WTC11 (cell line): Measurements from ENCODE around the gene CLTRN. TPM values are rescaled to one million over a fixed set of nuclear protein-coding genes. Genes with fewer than 3 reads are reported as not detected.
A peak's percentile ranks its signal among the peaks of the same experiment; 100 is the strongest.
"Not testable (repeated sequence)": the region's sequence is repeated elsewhere in the genome, so short reads cannot be mapped to it uniquely, and the experiment has no call there.

Experiments
- ATAC-seq: fragments of 200-7000 bp; cut with Tn5 transposase; 2 replicates; pipeline ENCODE4 v1.10.0; 2021; ENCODE audit warnings: mild to moderate bottlenecking, moderate library complexity
- CTCF ChIA-PET: fragments of 300-600 bp; sonication (Branson Sonifier 250); formaldehyde crosslinking; loops from one replicate; lab custom pipeline; 2021; ENCODE audit warnings: antibody characterized with exemption; lab: Charles Lee
- POLR2A ChIA-PET: fragments of 350-600 bp; sonication (Branson Sonifier 250); formaldehyde crosslinking; loops from one replicate; lab custom pipeline; 2021; ENCODE audit warnings: antibody characterized with exemption; lab: Charles Lee
- DNase-seq: peaks from one replicate; pipeline ENCODE4 v3.0.0; 2021; ENCODE audit warnings: low spot score
- H3K27ac Mint-ChIP-seq: 2 replicates; pipeline ENCODE4 v1.8.0; 2021; ENCODE audit warnings: mixed read lengths
- H3K27me3 Mint-ChIP-seq: 2 replicates; pipeline ENCODE4 v1.8.0; 2021; ENCODE audit warnings: low read depth, mild to moderate bottlenecking, moderate library complexity, mixed read lengths
- H3K36me3 Mint-ChIP-seq: 2 replicates; pipeline ENCODE4 v1.8.0; 2021; ENCODE audit warnings: mixed read lengths
- H3K4me1 Mint-ChIP-seq: 2 replicates; pipeline ENCODE4 v1.8.0; 2022; ENCODE audit warnings: mixed read lengths
- H3K4me3 Mint-ChIP-seq: 2 replicates; pipeline ENCODE4 v1.8.0; 2021; ENCODE audit warnings: mild to moderate bottlenecking, moderate library complexity, mixed read lengths
- H3K9me3 Mint-ChIP-seq: 2 replicates; pipeline ENCODE4 v1.8.0; 2021; ENCODE audit warnings: mixed read lengths
- AFF4 ChIP-seq: sonication (generic); formaldehyde crosslinking; IDR thresholded peaks from 2 replicates; pipeline ENCODE4 v1.8.1; 2023; ENCODE audit warnings: mild to moderate bottlenecking, missing genetic modification reagents, borderline replicate concordance
- ELF4 ChIP-seq: sonication (generic); formaldehyde crosslinking; IDR thresholded peaks from 2 replicates; pipeline ENCODE4 v1.8.1; 2022; ENCODE audit warnings: low read depth, mild to moderate bottlenecking, moderate library complexity, missing genetic modification reagents
- HMGA2 ChIP-seq: fragments of 250-450 bp; sonication (Bioruptor Pico); IDR thresholded peaks from 2 replicates; pipeline ENCODE4 v1.4.0; 2021; ENCODE audit warnings: mild to moderate bottlenecking, moderate library complexity
- MYBL2 ChIP-seq: sonication (generic); formaldehyde crosslinking; IDR thresholded peaks from 2 replicates; pipeline ENCODE4 v1.8.1; 2023; ENCODE audit warnings: mild to moderate bottlenecking, moderate library complexity, missing genetic modification reagents
- NR2C2 ChIP-seq: sonication (generic); formaldehyde crosslinking; IDR thresholded peaks from 2 replicates; pipeline ENCODE4 v1.8.0; 2022; ENCODE audit warnings: mild to moderate bottlenecking, missing genetic modification reagents
- RELA ChIP-seq: sonication (generic); formaldehyde crosslinking; IDR thresholded peaks from 2 replicates; pipeline ENCODE4 v1.8.1; 2022; ENCODE audit warnings: missing genetic modification reagents, mild to moderate bottlenecking, borderline replicate concordance
- RORB ChIP-seq: fragments of 250-450 bp; sonication (Bioruptor Pico); IDR thresholded peaks from 2 replicates; pipeline ENCODE4 v1.9.0; 2021; ENCODE audit warnings: mild to moderate bottlenecking
- ZNF121 ChIP-seq: sonication (generic); formaldehyde crosslinking; IDR thresholded peaks from 2 replicates; pipeline ENCODE4 v1.8.0; 2023; ENCODE audit warnings: missing genetic modification reagents
- ZNF512 ChIP-seq: sonication (generic); formaldehyde crosslinking; IDR thresholded peaks from 2 replicates; pipeline ENCODE4 v1.8.1; 2022; ENCODE audit warnings: missing genetic modification reagents, borderline replicate concordance
- total RNA-seq: library from RNA; stranded (reverse); gene quantifications from 3 replicates; pipeline ENCODE4 v1.2.3, GENCODE V29; 2021
- TF ChIP-seq, protein P1 (sequence below): sonication (generic); formaldehyde crosslinking; IDR thresholded peaks from 2 replicates; pipeline ENCODE4 v1.8.0; 2022; ENCODE audit warnings: mild to moderate bottlenecking, missing genetic modification reagents
- TF ChIP-seq, protein P2 (sequence below): sonication (generic); formaldehyde crosslinking; IDR thresholded peaks from 2 replicates; pipeline ENCODE4 v1.8.1; 2022; ENCODE audit warnings: mild to moderate bottlenecking, missing genetic modification reagents, moderate library complexity, borderline replicate concordance

CLTRN gene
- total RNA-seq, 1 experiment from 2014 or later = 1.4 TPM

GRCh38 chrX:15663439-15663838, 1.2 kb downstream of the CLTRN start (continued):
- TF ChIP-seq, protein P1, sequence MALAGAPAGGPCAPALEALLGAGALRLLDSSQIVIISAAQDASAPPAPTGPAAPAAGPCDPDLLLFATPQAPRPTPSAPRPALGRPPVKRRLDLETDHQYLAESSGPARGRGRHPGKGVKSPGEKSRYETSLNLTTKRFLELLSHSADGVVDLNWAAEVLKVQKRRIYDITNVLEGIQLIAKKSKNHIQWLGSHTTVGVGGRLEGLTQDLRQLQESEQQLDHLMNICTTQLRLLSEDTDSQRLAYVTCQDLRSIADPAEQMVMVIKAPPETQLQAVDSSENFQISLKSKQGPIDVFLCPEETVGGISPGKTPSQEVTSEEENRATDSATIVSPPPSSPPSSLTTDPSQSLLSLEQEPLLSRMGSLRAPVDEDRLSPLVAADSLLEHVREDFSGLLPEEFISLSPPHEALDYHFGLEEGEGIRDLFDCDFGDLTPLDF (CRISPR knock-in tag) = no peak

DNA sequence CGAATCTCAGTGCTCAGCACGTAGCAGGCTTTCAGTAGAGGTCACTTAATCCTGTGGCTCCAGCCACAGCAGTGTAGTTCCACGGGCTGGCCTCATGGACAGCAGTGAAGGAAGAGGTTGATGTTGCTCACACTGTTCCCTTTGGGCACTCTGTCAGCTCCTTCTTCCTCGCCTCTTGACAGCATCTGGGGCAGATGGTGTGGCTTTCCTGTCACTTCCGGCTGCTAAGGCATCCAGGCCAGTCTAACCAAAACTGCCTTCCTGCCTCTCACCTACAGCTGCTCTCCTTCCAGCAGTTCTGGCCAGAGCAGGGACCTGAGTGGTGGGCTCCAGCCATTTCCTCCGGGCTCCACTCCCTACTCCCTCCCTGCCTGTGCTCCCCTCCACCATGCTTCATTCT, 9.8 kb downstream of the CLTRN start:
- ATAC-seq, H3K4me1 Mint-ChIP-seq, H3K36me3 Mint-ChIP-seq, H3K9me3 Mint-ChIP-seq, H3K27me3 Mint-ChIP-seq, DNase-seq, H3K4me3 Mint-ChIP-seq, H3K27ac Mint-ChIP-seq, CTCF ChIA-PET, POLR2A ChIA-PET: not testable (repeated sequence)

DNA sequence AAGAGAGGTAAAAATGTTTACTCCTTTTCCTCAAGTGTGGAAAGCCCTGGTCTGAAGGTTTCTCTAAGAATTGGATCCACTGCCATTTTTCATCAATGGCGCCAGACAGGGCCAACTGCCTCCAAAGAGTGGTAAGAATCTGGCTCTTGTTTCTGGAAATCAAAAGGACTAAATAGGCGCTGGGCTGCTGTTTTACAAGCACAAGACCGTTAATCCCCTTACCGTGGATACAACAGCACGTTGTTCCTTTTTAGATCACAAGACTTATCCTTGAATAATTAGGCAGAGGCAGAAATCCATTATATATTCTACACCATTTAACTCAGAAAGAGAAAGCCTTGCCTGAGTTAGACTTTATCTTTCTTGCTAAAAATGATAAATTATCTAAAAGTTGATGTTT, 10.6 kb downstream of the CLTRN start:
- ATAC-seq = no peak
- POLR2A ChIA-PET = no interaction called here
- DNase-seq = no peak

GRCh38 chrX:15647510-15647909, 17.1 kb downstream of the CLTRN start:
- POLR2A ChIA-PET = not testable (repeated sequence)

More for the DNA sequence above, 10.6 kb downstream of the CLTRN start:
- TF ChIP-seq RELA (CRISPR knock-in tag) = no peak
- TF ChIP-seq MYBL2 (CRISPR knock-in tag) = no peak
- no peak for TF ChIP-seq NR2C2
- TF ChIP-seq, all 79 proteins: peak for 0
- no peaks in the 10 kb centered on the region for H3K4me1 Mint-ChIP-seq
- H3K27ac Mint-ChIP-seq = no peak overlapping the region
- no peaks in the 10 kb centered on the region for H3K9me3 Mint-ChIP-seq
- CTCF ChIA-PET = no interaction called here
- no peaks in the 10 kb centered on the region for H3K27me3 Mint-ChIP-seq
- no peak overlapping the region for H3K4me3 Mint-ChIP-seq
- H3K36me3 Mint-ChIP-seq = no peaks in the 10 kb centered on the region

DNA sequence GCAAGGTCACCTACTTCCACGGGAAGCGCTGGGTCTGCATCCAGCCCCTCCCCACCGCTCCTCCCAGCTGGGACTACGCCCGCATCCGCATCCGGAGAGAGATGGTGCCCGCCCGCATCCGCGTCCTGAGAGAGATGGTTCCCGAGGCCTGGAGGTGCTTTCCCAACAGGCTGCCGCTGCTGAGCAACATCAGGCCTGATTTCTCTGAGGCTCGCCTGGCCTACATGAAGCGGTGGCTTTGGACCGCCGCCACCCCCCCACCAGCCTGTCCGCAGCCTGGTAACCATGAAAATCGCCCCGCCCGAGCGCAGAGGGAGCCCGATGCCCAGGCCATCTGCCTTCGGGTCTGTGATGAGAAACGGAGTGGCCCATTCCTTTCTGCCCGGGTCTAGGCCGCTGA, 18.1 kb downstream of the CLTRN start:
- no peak for TF ChIP-seq ZNF512 (CRISPR knock-in tag)
- TF ChIP-seq, protein P2, sequence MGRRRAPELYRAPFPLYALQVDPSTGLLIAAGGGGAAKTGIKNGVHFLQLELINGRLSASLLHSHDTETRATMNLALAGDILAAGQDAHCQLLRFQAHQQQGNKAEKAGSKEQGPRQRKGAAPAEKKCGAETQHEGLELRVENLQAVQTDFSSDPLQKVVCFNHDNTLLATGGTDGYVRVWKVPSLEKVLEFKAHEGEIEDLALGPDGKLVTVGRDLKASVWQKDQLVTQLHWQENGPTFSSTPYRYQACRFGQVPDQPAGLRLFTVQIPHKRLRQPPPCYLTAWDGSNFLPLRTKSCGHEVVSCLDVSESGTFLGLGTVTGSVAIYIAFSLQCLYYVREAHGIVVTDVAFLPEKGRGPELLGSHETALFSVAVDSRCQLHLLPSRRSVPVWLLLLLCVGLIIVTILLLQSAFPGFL (CRISPR knock-in tag) = no peak
- no peak for TF ChIP-seq RORB
- no peak for TF ChIP-seq HMGA2 (CRISPR knock-in tag)
- no peak for TF ChIP-seq ZNF121 (CRISPR knock-in tag)
- no peak for TF ChIP-seq ELF4
- no peak for TF ChIP-seq AFF4 (CRISPR knock-in tag)
- TF ChIP-seq, all 79 proteins: peak for 0
- Mint-ChIP-seq H3K27ac (no peak overlapping the region), H3K4me3 (no peak overlapping the region), H3K9me3 (no peaks in the 10 kb centered on the region), H3K36me3 (no peaks in the 10 kb centered on the region), H3K4me1 (peaks cover 4% of the 10 kb centered on the region), H3K27me3 (no peaks in the 10 kb centered on the region)
- ATAC-seq (no peak), DNase-seq (no peak)
- CTCF ChIA-PET = no interaction called here
- POLR2A ChIA-PET = no interaction called here

More at GRCh38 chrX:15647510-15647909, 17.1 kb downstream of the CLTRN start:
- H3K36me3 Mint-ChIP-seq, CTCF ChIA-PET, H3K4me3 Mint-ChIP-seq, H3K27ac Mint-ChIP-seq, H3K9me3 Mint-ChIP-seq, DNase-seq, H3K27me3 Mint-ChIP-seq, H3K4me1 Mint-ChIP-seq: not testable (repeated sequence)
- peak; percentile 89 for ATAC-seq
